K562 (cell line): ENCODE measurements around the gene PDE8A. TPM values are rescaled to one million over a fixed set of nuclear protein-coding genes. Genes with fewer than 3 reads are reported as not detected.

Experiments used
- E2F4 ChIP-seq: sonication (generic); formaldehyde crosslinking; IDR thresholded peaks from 2 replicates; pipeline ENCODE4 v1.8.0; 2022; ENCODE audit warnings: mild to moderate bottlenecking, low read depth, missing genetic modification reagents
- ELF1 ChIP-seq: fragments of 200-800 bp; sonication (Bioruptor generic); IDR thresholded peaks from 2 replicates; pipeline ENCODE4 v1.6.1; 2016; ENCODE audit warnings: missing genetic modification characterization, missing compliant biosample characterization
- ETV1 ChIP-seq: fragments of 450-650 bp; conservative IDR thresholded peaks from 2 replicates; pipeline ENCODE4 v1.6.1; 2016; ENCODE audit warnings: missing genetic modification characterization, control low read depth, low read depth, missing compliant biosample characterization
- FOXJ3 ChIP-seq: sonication (generic); formaldehyde crosslinking; IDR thresholded peaks from 2 replicates; pipeline ENCODE4 v1.4.0; 2020; ENCODE audit warnings: mild to moderate bottlenecking, missing genetic modification reagents
- HEY1 ChIP-seq: fragments of 250-450 bp; sonication (Bioruptor Pico); IDR thresholded peaks from 2 replicates; pipeline ENCODE4 v1.5.0; 2020; ENCODE audit warnings: mild to moderate bottlenecking, moderate library complexity, borderline replicate concordance
- HINFP ChIP-seq: fragments of 450-650 bp; conservative IDR thresholded peaks from 2 replicates; pipeline ENCODE4 v1.6.1; 2016; ENCODE audit warnings: missing genetic modification characterization, low read depth, mild to moderate bottlenecking, control low read depth, missing compliant biosample characterization
- MAFG ChIP-seq: fragments of 450-650 bp; conservative IDR thresholded peaks from 2 replicates; pipeline ENCODE4 v1.6.1; 2016; ENCODE audit warnings: missing genetic modification characterization, missing compliant biosample characterization
- MEIS2 ChIP-seq: fragments of 450-650 bp; IDR thresholded peaks from 2 replicates; pipeline ENCODE4 v1.6.1; 2014; ENCODE audit warnings: mild to moderate bottlenecking; ENCODE audit not compliant: partially characterized antibody
- NCOA6 ChIP-seq: fragments of 450-650 bp; IDR thresholded peaks from 2 replicates; pipeline ENCODE4 v1.6.1; 2017; ENCODE audit warnings: mild to moderate bottlenecking
- NFRKB ChIP-seq: fragments of 450-650 bp; IDR thresholded peaks from 2 replicates; pipeline ENCODE4 v1.6.1; 2016; ENCODE audit warnings: low read depth
- PHTF2 ChIP-seq: fragments of 250-450 bp; sonication (Bioruptor Pico); IDR thresholded peaks from 2 replicates; pipeline ENCODE4 v1.5.0; 2021; ENCODE audit warnings: mild to moderate bottlenecking
- PRMT5 ChIP-seq: sonication (generic); formaldehyde crosslinking; IDR thresholded peaks from 2 replicates; pipeline ENCODE4 v1.5.0; 2020; ENCODE audit warnings: missing genetic modification reagents
- SETDB1 ChIP-seq: IDR thresholded peaks from one replicate; pipeline ENCODE4 v1.6.1; 2012; ENCODE audit warnings: low read length, control low read depth, inconsistent platforms
- SMAD1 ChIP-seq: fragments of 150-350 bp; IDR thresholded peaks from 2 replicates; pipeline ENCODE4 v1.6.1; 2014; ENCODE audit warnings: low read length, low read depth; ENCODE audit not compliant: partially characterized antibody
- SMAD2 ChIP-seq: fragments of 150-350 bp; IDR thresholded peaks from 2 replicates; pipeline ENCODE4 v1.6.1; 2014; ENCODE audit warnings: low read depth, mild to moderate bottlenecking, low read length
- SMAD3 ChIP-seq: fragments of 450-650 bp; formaldehyde crosslinking; conservative IDR thresholded peaks from 2 replicates; pipeline ENCODE4 v1.4.0; 2020; ENCODE audit warnings: mild to moderate bottlenecking
- SMC3 ChIP-seq: conservative IDR thresholded peaks from 2 replicates; pipeline ENCODE4 v1.6.1; 2011; ENCODE audit warnings: low read depth, low read length, improper control_type of control experiment; ENCODE audit not compliant: insufficient read depth
- TAL1 ChIP-seq: fragments of 450-650 bp; IDR thresholded peaks from 2 replicates; pipeline ENCODE4 v1.6.1; 2016; ENCODE audit warnings: mild to moderate bottlenecking
- TARDBP ChIP-seq: fragments of 450-650 bp; IDR thresholded peaks from 2 replicates; pipeline ENCODE4 v1.6.1; 2016
- TEAD1 ChIP-seq, 2 experiments: fragments of 450-650 bp in 1 of 2; sonication (generic) in 1 of 2; formaldehyde crosslinking; IDR thresholded peaks; 2 replicates each; pipeline versions ENCODE4 v1.4.0 to v1.8.0; 2020 to 2022; ENCODE audit warnings: mild to moderate bottlenecking in 2 of 2, missing genetic modification reagents in 1 of 2
- YY1 ChIP-seq, 3 experiments: IDR thresholded peaks; 2 replicates each; pipeline ENCODE4 v1.6.1; 2011; ENCODE audit warnings: low read length in 2 of 3, mild to moderate bottlenecking in 2 of 3, moderate library complexity in 2 of 3, borderline replicate concordance in 1 of 3, control low read depth in 1 of 3, low read depth in 1 of 3; ENCODE audit not compliant: insufficient read depth in 3 of 3, insufficient replicate concordance in 2 of 3, control insufficient read depth in 1 of 3, insufficient read length in 1 of 3; ENCODE audit errors: extremely low read depth in 1 of 3
- ZNF134 ChIP-seq: fragments of 250-450 bp; sonication (Bioruptor Pico); conservative IDR thresholded peaks from 2 replicates; pipeline ENCODE4 v1.4.0; 2020
- ZNF146 ChIP-seq: IDR thresholded peaks from one replicate; pipeline ENCODE4 v1.6.1; 2018; ENCODE audit warnings: missing compliant biosample characterization; ENCODE audit not compliant: unreplicated experiment
- ZNF277 ChIP-seq: fragments of 250-450 bp; sonication (Bioruptor Pico); IDR thresholded peaks from 2 replicates; pipeline ENCODE4 v1.8.0; 2022; ENCODE audit warnings: inconsistent platforms, mild to moderate bottlenecking, moderate library complexity, borderline replicate concordance
- ZNF589 ChIP-seq: fragments of 200-800 bp; sonication (Bioruptor generic); IDR thresholded peaks from 2 replicates; pipeline ENCODE4 v1.6.1; 2016; ENCODE audit warnings: low read depth, missing genetic modification characterization, missing compliant biosample characterization
- ZNF764 ChIP-seq: fragments of 250-450 bp; sonication (Bioruptor Pico); IDR thresholded peaks from 2 replicates; pipeline ENCODE4 v1.4.0; 2020; ENCODE audit warnings: low read depth, mild to moderate bottlenecking, moderate library complexity
- polyA plus RNA-seq, 8 experiments: library from polyadenylated mRNA; depleted of rRNA in 4 of 8; stranded (reverse) in 5 of 8; unstranded in 3 of 8; fragments of >200 nt; fragmentation: Nextera tagmentation in 2 of 8; fragmentation: Illumina TruSeq in 1 of 8; extraction: Ambion mirVana in 2 of 8; extraction: Trizol in 1 of 8; gene quantifications; 2 replicates each; pipeline versions ENCODE4 v1.2.1 to v1.2.3, GENCODE V29; 2011 to 2014; ENCODE audit warnings: inconsistent platforms in 1 of 8, missing spikeins in 1 of 8
- total RNA-seq, 7 experiments: library from RNA; depleted of rRNA in 6 of 7; stranded (reverse); fragments of >200 nt in 6 of 7; fragmentation: Illumina TruSeq in 2 of 7; extraction: Trizol in 2 of 7; gene quantifications; 2 replicates each; pipeline versions ENCODE4 v1.2.1 to v1.2.3, GENCODE V29; 2011 to 2021; ENCODE audit warnings: low replicate concordance in 1 of 7

PDE8A gene
- total and polyA plus RNA-seq, 9 of the 15 experiments (the other 6 are each of a cell fraction or from before 2014, with no cell fraction given): 5.9 to 40.3 (median 19.8) TPM

- TF ChIP-seq ZNF764: no peak
- TF ChIP-seq E2F4: no peak
- 0 out of 4 replicates have a peak, but pooled peaks of 1 of the 2 experiments have one; percentile 24 for TF ChIP-seq TEAD1 (CRISPR knock-in tag; IDR thresholded peaks at IDR 0.05)
- TF ChIP-seq FOXJ3: no peak
- no peak for TF ChIP-seq SMC3
- TF ChIP-seq PRMT5 (CRISPR knock-in tag): no peak
- TF ChIP-seq NCOA6: no peak
- TF ChIP-seq SMAD1: no peak
- no peak for TF ChIP-seq NFRKB
- TF ChIP-seq TAL1: peak; percentile 40; the same call in 1 of the 2 replicates
- TF ChIP-seq ZNF277 (CRISPR knock-in tag): no peak
- TF ChIP-seq HEY1 (CRISPR knock-in tag): no peak
- TF ChIP-seq SMAD3 (CRISPR knock-in tag): no peak
- TF ChIP-seq ELF1 (tag): 0 out of 2 replicates have a peak, but pooled peaks have one; percentile 44
- TF ChIP-seq ZNF146: no peak
- no peak for TF ChIP-seq MEIS2
- TF ChIP-seq SETDB1: no peak
- no peak for TF ChIP-seq YY1 (IDR thresholded peaks at IDR 0.05; ENCODE audit: borderline replicate concordance in 1 of 3, control insufficient read depth in 1 of 3, extremely low read depth in 1 of 3, insufficient read depth in 3 of 3, insufficient read length in 1 of 3, insufficient replicate concordance in 2 of 3, low read depth in 1 of 3, low read length in 2 of 3)
- TF ChIP-seq MAFG (tag): no peak
- 0 out of 2 replicates have a peak, but pooled peaks have one; percentile 12 for TF ChIP-seq TARDBP
- TF ChIP-seq HINFP: no peak
- TF ChIP-seq ZNF134 (CRISPR knock-in tag): no peak
- TF ChIP-seq ZNF589 (CRISPR knock-in tag): 0 out of 2 replicates have a peak, but pooled peaks have one; percentile 40
- peak; percentile 85 for TF ChIP-seq ETV1 (tag)
- no peak for TF ChIP-seq SMAD2
- TF ChIP-seq PHTF2 (CRISPR knock-in tag): no peak
Measured at GRCh38 chr15:85047271-85047948, 65.8 kb downstream of the PDE8A start (continued).
